GM13977 (cell line): ENCODE results near the gene OTUB2.

Experiments
- DNase-seq: peaks from one replicate; pipeline ENCODE4 v3.0.0; 2012; ENCODE audit warnings: low spot score
- in situ Hi-C: fragments of 300-500 bp; cut with MboI; formaldehyde crosslinking; loops from one replicate; pipeline ENCODE4 v1.12.0; 2022; ENCODE audit warnings: low sequenced_read_pairs, low pct_unique_long_range_greater_than_20kb, mixed read lengths, inconsistent platforms; ENCODE audit not compliant: unreplicated experiment
- TF ChIP-seq, protein P1 (sequence below): IDR thresholded peaks from 2 replicates; pipeline ENCODE4 v1.5.1; 2012; ENCODE audit warnings: mild to moderate bottlenecking, control low read depth; ENCODE audit not compliant: insufficient read depth; ENCODE audit errors: extremely low read depth, missing control alignments

Gene OTUB2

DNA sequence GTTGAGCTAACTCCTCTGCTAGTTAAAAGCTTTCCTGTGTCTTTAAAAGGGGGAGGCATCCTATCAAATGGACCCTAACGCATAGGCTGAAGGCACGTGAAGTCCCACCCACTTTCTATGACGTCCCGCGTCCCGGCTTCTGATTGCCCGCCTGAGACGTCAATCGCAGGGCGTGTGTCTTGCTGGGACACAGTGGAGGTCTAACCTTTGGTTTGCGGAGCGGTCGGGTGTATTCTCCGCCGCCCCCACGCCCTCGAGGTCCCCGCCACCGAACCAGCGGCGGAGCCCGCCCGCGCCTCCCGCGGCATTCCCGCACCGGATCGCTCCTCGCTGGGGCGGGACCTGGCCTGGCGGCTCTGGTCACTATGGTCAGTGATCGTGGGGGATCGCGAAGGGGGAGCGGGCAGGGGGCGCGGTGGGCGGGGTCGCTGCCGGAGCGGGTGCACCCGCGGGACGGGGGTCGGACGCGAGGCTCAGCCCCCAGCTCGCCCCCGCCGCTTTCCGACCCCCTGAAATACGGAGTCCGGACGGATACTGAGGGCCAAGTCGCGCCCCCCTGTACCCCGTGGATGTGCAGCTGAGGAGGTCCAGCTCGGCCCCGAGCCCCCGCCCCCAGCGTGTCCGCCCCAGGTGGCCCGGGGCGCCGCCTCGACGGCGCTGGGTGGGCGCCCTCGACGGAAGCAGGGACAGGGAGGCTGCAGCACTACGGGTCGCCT, at the start of gene OTUB2:
Gene OTUB2 (plus strand): TSS at position 168 of the 716 bp plus-strand sequence. CDS start 198 bp downstream, at position 366.
- TF ChIP-seq, protein P1, sequence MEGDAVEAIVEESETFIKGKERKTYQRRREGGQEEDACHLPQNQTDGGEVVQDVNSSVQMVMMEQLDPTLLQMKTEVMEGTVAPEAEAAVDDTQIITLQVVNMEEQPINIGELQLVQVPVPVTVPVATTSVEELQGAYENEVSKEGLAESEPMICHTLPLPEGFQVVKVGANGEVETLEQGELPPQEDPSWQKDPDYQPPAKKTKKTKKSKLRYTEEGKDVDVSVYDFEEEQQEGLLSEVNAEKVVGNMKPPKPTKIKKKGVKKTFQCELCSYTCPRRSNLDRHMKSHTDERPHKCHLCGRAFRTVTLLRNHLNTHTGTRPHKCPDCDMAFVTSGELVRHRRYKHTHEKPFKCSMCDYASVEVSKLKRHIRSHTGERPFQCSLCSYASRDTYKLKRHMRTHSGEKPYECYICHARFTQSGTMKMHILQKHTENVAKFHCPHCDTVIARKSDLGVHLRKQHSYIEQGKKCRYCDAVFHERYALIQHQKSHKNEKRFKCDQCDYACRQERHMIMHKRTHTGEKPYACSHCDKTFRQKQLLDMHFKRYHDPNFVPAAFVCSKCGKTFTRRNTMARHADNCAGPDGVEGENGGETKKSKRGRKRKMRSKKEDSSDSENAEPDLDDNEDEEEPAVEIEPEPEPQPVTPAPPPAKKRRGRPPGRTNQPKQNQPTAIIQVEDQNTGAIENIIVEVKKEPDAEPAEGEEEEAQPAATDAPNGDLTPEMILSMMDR = no peak
- DNase-seq = peak; percentile 100
- in situ Hi-C loops = loop anchor here (25.0 kb wide), 1 partner anchor 111 kb away; the partner anchor contains the start of gene IFI27L2

GRCh38 chr14:93976477-93977057, 49.6 kb upstream of the OTUB2 start, which contains the start of gene ASB2:
ASB2 (minus strand) TSS chr14:93976570; CDS start chr14:93964539, 12,031 bp downstream.
- in situ Hi-C loops = no loop called here
- DNase-seq = no peak
- TF ChIP-seq, protein P1 = no peak

- TF ChIP-seq, protein P1 = no peak
- in situ Hi-C loops = no loop called here
- DNase-seq = no peak
These were observed 49.0 kb upstream of the OTUB2 start for GRCh38 chr14:93977171-93977570.

DNA sequence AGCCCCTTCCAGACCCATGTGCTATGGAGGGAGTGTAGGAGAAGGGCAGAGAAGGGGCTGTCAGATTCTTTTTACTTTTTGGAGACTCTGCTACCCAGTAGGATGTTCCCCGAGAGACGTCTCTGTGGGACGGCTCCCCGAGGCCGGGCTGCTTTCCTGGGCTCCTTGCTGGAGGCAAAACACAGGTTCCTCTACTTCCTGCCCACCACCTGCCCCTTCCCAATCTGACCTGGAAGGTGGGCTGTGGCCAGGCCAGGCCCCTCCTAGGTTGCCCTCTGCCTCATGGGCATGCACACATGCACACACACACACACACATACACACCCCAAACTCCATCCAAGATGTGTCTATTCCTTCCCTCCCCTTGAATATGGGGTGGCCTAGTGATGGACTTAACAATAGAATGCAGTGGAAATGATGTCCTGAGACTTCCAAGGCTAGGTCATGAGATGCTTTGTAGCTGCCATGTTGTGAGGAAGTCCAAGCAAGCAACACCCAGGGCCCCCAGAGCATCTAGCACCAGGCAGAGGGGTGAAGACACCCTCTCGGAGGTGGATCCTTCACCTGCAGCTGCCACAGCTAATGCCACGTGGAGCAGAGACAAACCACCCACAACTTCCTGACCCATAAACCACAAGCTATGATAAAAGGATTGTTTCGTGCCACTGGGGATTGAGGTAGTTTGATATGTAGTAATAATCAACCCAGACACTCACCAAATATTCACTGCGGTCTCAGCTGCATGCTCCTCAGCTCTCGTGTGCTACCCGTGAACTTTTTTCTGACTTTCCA, 48.2 kb upstream of the OTUB2 start:
- DNase-seq = peak; percentile 60
- TF ChIP-seq, protein P1 = no peak
- in situ Hi-C loops = no loop called here

GRCh38 chr14:93978735-93979134, 47.4 kb upstream of the OTUB2 start:
- in situ Hi-C loops = no loop called here
- no peak for DNase-seq
- TF ChIP-seq, protein P1 = no peak

DNA sequence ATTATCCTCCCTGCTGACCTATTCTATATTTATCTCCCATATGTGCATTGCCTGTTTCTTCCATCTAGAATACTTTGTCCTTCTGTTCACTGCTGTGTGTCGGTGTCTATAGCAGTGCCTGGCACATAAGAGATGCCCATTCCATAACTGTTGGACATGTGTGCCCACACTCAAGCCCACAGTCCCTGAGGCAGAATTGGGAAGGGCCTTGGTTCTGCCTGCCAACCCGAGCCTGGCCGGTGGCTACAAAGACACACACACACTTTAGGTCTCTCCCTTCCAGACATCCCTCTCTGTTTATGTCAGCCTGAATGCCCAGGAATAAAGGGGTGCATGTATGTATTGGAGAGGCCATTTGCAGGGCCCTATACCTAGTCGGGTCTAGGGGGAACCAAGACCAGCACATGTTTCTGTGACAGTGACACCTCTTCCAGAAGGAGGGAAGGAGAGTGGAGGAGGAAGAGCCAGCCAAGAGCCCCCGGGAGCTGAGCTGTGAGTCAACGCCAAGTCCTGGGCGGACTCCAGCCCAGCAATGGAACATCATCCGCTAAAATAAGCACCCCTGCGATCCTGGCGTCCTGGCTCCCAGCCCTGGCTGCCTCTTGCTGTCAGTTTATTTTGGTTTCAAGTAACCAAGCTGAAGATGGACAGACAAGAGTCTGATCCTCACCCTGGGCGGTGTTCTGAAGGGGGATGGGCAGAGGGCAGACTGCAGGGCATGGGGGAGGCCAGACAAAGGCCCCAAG, 45.5 kb upstream of the OTUB2 start:
- TF ChIP-seq, protein P1 = no peak
- no peak for DNase-seq
- in situ Hi-C loops = no loop called here
